ENCODE measurements around the gene MGARP.
"Not testable (repeated sequence)": the region's sequence is repeated elsewhere in the genome, so short reads cannot be mapped to it uniquely, and the experiment has no call there.

MGARP gene

GRCh38 chr4:139279760-139280620 lies at the start of gene MGARP:
Gene MGARP, minus strand, starts transcription at chr4:139280225. Its CDS starts 67 bp downstream, at chr4:139280158.
- DNase-seq, result peak in 32 of 58 donors; percentile 1 to 39 (median 8)

- no peak for DNase-seq
Observed at GRCh38 chr4:139329665-139330200, 49.7 kb upstream of the MGARP start.

GRCh38 chr4:139324620-139325019 lies 44.6 kb upstream of the MGARP start:
- no peak for DNase-seq

GRCh38 chr4:139322541-139322940 lies 42.5 kb upstream of the MGARP start:
- not testable (repeated sequence) for DNase-seq

DNA sequence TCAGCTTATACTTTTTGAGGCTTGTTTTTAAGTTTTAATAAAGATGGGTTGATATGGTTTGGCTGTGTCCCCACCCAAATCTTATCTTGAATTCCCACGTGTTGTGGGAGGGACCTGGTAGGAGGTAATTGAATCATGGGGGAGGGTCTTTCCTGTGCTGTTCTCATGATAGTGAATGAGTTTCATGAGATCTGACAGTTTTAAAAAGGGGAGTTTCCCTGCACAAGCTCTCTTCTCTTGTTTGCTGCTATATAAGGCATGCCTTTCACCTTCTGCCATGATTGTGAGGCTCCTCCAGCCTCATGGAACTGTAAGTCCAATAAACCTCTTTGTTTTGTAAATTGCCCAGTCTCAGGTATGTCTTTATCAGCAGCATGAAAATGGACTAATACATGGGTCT lies 42.0 kb upstream of the MGARP start:
- DNase-seq, result not testable (repeated sequence)

DNA sequence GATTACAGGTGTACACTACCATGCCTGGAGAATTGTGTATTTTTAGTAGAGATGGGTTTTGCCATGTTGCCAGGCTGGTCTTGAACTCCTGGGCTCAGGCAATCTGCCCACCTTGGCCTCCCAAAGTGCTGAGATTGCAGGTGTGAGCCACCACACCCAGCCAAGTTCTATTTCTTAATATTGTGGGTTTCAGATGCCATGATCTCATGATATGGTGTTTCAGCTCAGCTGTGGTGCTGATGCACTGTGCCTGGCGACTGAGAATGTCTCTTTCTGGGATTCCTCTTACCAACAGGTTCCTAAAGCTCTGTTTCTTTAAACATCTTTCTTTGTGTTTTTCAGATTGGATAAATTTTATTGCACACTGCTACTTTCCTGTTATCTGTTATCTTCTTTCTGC lies 39.5 kb upstream of the MGARP start:
- DNase-seq, result no peak

DNA sequence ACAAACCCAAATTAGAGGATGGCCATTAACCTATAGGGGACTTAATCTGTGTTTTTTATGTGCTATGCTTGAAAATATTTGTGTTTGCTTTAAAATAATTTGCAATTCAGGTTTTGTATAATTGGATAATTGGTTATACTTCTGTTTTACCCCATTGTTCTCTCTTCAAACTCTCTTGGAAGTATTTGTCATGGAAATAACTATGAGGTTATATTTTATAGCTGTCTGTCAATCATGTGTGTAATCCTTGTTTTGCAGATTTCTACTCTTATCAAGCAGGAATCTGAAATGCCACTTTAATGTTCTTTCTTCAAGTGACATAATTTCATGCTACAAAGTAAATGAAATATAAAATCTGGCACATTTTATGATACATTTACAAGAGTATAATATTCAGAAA lies 37.6 kb upstream of the MGARP start:
- DNase-seq, result no peak

DNA sequence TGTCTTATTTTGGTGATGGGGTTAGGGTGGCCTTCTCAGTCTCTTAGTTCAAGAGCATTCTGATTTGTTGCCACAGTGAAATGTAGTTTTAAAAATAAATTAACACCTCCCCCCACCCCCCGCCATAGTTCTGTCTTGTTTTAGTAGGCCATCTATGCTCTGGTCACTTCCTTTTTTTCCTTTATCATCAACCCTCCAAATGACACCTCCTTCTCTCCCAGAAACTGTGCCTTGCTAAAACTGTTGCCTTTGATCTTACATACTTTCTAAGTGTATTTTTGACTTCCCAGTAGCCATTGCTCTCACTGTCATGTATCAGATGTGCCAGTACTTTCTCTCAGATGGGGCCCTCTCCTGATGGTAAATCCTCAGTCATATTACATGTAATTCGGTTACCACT lies 36.7 kb upstream of the MGARP start:
- DNase-seq, result no peak

- DNase-seq, result no peak
Observed at GRCh38 chr4:139315221-139315675, 35.2 kb upstream of the MGARP start.

DNA sequence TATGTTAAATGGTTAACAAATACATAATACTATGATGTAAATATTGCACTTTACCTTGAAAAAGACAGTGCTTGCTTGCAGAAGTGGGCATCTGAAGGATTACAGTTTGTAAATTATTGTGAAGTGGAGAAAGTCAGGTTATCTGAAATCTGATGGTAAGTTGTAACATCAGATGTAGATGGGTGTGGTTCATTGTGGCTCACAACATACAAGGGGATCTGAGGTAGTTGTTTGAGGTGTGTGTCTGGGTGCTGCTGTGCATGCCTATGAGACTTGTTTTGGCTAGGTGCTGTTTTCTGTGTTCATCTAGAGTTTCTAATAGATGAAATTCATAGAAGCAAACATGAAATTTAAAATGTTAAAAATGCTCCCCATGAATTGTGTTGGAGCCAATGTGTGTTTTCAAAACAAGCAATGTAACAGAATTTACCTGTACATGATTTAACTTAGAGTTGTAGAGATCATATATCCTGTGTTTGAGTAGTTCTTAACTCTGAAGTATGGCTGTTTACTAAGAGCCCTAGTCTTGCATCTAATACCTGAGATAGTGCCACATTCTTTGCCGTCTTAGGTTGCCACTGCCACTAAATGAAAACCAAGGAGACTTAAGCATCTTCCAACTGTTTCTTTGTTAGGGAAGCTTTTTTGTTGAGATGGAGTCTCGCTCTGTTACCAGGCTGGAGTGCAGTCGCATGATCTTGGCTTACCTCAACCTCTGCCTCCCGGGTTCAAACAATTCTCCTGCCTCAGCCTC lies 34.2 kb upstream of the MGARP start:
- DNase-seq, result no peak

- DNase-seq, result not testable (repeated sequence)
Observed at GRCh38 chr4:139313414-139313813, 33.4 kb upstream of the MGARP start.

DNA sequence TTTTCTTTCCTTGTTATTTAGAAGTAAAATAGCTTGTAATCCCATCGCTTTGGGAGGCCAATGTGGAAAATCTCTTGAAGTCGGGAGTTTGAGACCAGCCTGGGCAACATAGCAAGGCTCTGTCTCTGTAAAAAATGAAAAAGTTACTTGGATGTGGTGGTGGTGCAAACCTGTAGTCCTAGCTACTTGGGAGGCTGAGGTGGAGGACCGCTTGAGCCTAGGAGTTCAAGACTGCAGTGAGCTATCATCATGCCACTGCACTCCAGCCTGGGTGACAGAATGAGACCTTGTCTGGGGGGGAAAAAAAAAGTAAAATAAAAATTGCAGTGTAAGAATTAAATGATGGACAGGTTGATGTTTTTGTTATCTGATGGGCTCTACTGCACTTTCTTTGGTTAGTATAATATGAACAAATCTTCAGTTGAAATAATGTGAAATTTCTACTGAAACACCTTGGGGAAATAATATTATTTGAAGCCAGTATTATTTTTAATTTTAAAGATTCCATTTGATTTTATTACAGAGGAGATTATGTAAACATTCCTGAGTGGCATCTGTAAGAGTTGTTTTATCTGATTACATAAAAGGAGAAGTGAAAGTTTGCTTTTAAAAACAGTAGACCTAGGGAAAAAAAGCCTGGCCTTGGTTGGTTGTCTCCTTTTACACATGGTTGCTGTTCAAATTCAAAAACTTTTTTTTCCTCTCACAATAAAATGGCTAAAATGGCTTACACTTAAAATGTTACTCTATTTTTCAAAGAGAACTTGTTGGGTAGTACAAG lies 32.7 kb upstream of the MGARP start:
- DNase-seq, result no peak

DNA sequence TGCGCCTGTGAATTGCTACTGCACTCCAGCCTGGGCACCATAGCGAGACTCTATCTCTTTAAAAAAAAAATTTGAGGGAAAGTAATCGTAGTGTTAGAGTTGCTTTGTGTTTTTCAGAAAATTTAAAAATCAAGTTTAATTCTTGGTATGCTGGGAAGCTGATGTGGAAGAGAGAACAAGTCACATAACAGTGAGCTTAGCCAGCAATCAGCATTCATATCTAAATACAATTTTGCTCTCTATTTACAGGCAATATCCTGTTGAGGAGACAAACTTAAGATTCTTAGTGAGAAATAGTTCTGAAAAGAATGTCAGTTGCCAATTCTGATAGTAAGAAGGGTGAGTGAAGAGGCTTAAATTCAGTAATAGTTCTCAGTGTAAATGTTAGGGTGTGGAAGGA lies 31.9 kb upstream of the MGARP start:
- no peak for DNase-seq

GRCh38 chr4:139304920-139305319 lies 24.9 kb upstream of the MGARP start:
- DNase-seq, result no peak

GRCh38 chr4:139301821-139302611 lies 22.0 kb upstream of the MGARP start, which contains the start of gene NDUFC1:
Gene NDUFC1, minus strand, starts transcription at chr4:139302477. Its CDS starts 6,679 bp downstream, at chr4:139295798.
- peak in 46 of 58 donors; percentile 19 to 78 (median 51) for DNase-seq

- DNase-seq, result peak; percentile 83 to 98 (median 96)
Observed at GRCh38 chr4:139301113-139301820, 21.2 kb upstream of the MGARP start, which contains the start of gene NAA15. Gene NAA15, plus strand, starts transcription at chr4:139301505. Its CDS starts 273 bp downstream, at chr4:139301778.

GRCh38 chr4:139300431-139301112 lies 20.5 kb upstream of the MGARP start:
- peak in 5 of 58 donors; percentile 38 to 59 (median 47) for DNase-seq

DNA sequence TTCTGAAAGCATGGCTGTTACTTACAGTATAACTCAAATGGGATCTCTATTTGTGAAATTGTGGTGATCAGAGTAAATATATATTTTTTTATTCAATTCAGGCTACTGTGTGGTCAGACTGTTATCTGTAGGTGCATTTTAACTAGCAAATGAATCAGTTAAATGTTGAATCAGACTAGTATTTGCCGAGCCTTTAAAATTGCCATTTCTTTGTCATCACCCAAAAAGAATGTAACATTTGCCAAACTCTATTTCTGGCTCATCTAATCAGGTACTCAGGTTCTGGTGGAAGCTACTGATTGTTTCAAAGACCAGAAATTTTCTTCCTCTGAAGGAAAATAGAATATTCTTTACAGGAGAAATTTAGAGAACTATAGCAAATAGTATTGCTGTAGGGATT lies 19.5 kb upstream of the MGARP start:
- no peak for DNase-seq

DNA sequence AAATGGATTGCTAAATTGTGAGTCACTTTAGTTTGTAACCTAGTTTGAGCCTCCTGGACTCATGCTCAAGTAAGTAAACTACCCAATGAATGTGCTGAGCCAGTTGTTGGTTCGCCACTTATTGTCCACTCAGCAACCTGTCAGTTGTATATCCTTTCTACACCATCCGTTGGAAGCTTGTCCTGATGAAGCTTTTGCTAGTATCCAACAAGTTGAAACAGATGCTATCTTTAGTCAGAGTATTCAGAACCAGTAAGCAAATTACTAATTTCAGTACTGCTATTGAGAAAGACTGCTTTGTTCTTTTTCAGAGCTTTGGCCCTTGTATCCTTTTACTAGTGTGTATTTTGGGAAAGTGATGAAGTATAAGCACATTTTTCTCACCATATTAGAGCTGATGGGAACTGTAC lies 17.0 kb upstream of the MGARP start:
- no peak for DNase-seq
